Mucosa of descending colon (tissue), 3 donors: ENCODE data around the gene CSNK2B. TPM values are rescaled to one million over a fixed set of nuclear protein-coding genes. Genes with fewer than 3 reads are reported as not detected.

Experiments used
- ATAC-seq: fragments of 200-7000 bp; cut with Tn5 transposase; one replicate; pipeline ENCODE4 v1.9.1; 2020; ENCODE audit warnings: mild to moderate bottlenecking, moderate library complexity
- DNase-seq, 3 donors: peaks; one replicate each; pipeline ENCODE4 v3.0.0-alpha.2; 2020
- H3K36me3 ChIP-seq: fragments of 200-600 bp; one replicate; pipeline ENCODE4 v1.8.0; 2021; ENCODE audit warnings: low read depth, mild to moderate bottlenecking
- H3K4me1 ChIP-seq: fragments of 200-600 bp; one replicate; pipeline ENCODE4 v1.8.0; 2021; ENCODE audit warnings: low read depth, mild to moderate bottlenecking
- H3K4me3 ChIP-seq: fragments of 200-600 bp; one replicate; pipeline ENCODE4 v1.8.0; 2021; ENCODE audit warnings: mild to moderate bottlenecking
- H3K9me3 ChIP-seq: fragments of 200-600 bp; one replicate; pipeline ENCODE4 v1.8.0; 2021; ENCODE audit warnings: mild to moderate bottlenecking
- CTCF ChIP-seq: fragments of 200-600 bp; IDR thresholded peaks from one replicate; pipeline ENCODE4 v1.8.0; 2022; ENCODE audit warnings: antibody characterized with exemption, mild to moderate bottlenecking
- intact Hi-C, 2 donors: fragments of 100-400 bp; cut with DNase I in 1 of 2; cut with micrococcal nuclease in 1 of 2; formaldehyde crosslinking; loops; one replicate each; pipeline versions ENCODE4 v1.11.0 to v1.11.1; 2022; cut with DNase I, micrococcal nuclease
- total RNA-seq, 3 donors: library from RNA; stranded (reverse); fragmentation: NEBNext Ultra II Directional in 2 of 3; extraction: Animal tissue kit (Norgen Biotek cat#: 25700) in 2 of 3; gene quantifications; one replicate each; pipeline versions ENCODE4 v1.2.1 to v1.2.4, GENCODE V29; 2021 to 2023
- donor health status: DM: no; HTN: no; CAD: no; lungs with moderate emphysema.
- donor health status: DM: no; HTN: no; CAD: no.
- donor health status: DM: no; HTN: yes; CAD: no.

CSNK2B gene
- total RNA-seq, 3 donors from 2014 or later = 125 to 147 (median 134) TPM

GRCh38 chr6:31660381-31661261 lies 5.3 kb upstream of the CSNK2B start, which contains the start of gene C6orf47:
TSS of gene C6orf47 (minus strand) at chr6:31660778. CDS start at chr6:31659947, 831 bp downstream.
- peak within 1 kb of the TSS; percentile 59 for H3K4me3 ChIP-seq
- H3K36me3 ChIP-seq = no peaks in the 10 kb centered on the region
- peak; percentile 89 to 93 (median 91) for DNase-seq
- ATAC-seq = peak; percentile 81
- H3K9me3 ChIP-seq = no peaks in the 10 kb centered on the region
- H3K4me1 ChIP-seq = peaks cover 44% of the 10 kb centered on the region
- TF ChIP-seq CTCF = no peak
- intact Hi-C loops = no loop called here

- intact Hi-C loops = no loop called here
- DNase-seq = no peak
- ATAC-seq = no peak
- peaks cover 37% of the 10 kb centered on the region for H3K4me1 ChIP-seq
- no peak for TF ChIP-seq CTCF
- no peaks in the 10 kb centered on the region for H3K9me3 ChIP-seq
- H3K4me3 ChIP-seq = no peak overlapping the region
- H3K36me3 ChIP-seq = no peaks in the 10 kb centered on the region
These were observed 4.4 kb upstream of the CSNK2B start for GRCh38 chr6:31661262-31662123.

GRCh38 chr6:31662124-31662723 lies 3.7 kb upstream of the CSNK2B start:
- Histone ChIP-seq H3K4me1 (peaks cover 45% of the 10 kb centered on the region), H3K36me3 (no peaks in the 10 kb centered on the region), H3K4me3 (no peak overlapping the region), H3K9me3 (no peaks in the 10 kb centered on the region)
- intact Hi-C loops = no loop called here
- DNase-seq (no peak), ATAC-seq (no peak)
- no peak for TF ChIP-seq CTCF

- no peak for TF ChIP-seq CTCF
- Histone ChIP-seq H3K36me3 (no peaks in the 10 kb centered on the region), H3K9me3 (no peaks in the 10 kb centered on the region), H3K4me1 (peaks cover 42% of the 10 kb centered on the region), H3K4me3 (no peak overlapping the region)
- DNase-seq (no peak), ATAC-seq (no peak)
- intact Hi-C loops = no loop called here
These were observed 2.5 kb upstream of the CSNK2B start for GRCh38 chr6:31663126-31663960.
